ENCODE measurements around the gene TCF21. TPM values are rescaled to one million over a fixed set of nuclear protein-coding genes. Genes with fewer than 3 reads are reported as not detected.
"Not testable (repeated sequence)": the region's sequence is repeated elsewhere in the genome, so short reads cannot be mapped to it uniquely, and the experiment has no call there.

TCF21 gene
- polyA plus RNA-seq (2013, experiment 1 of 2; ENCODE audit: insufficient read length) = 0.07 TPM
- polyA plus RNA-seq (2013, experiment 2 of 2; ENCODE audit: insufficient read length) = 0.04 TPM

- peak; percentile 65 for DNase-seq
Observed at GRCh38 chr6:133888929-133889556, at the start of gene TCF21. TSS of gene TCF21 (plus strand) at chr6:133889113. CDS start at chr6:133889398, 285 bp downstream.

GRCh38 chr6:133841176-133841575 lies 47.7 kb upstream of the TCF21 start:
- DNase-seq = no peak

- no peak for DNase-seq
Observed at GRCh38 chr6:133843098-133843497, 45.8 kb upstream of the TCF21 start.

- DNase-seq = no peak
Observed at GRCh38 chr6:133844709-133845108, 44.2 kb upstream of the TCF21 start.

- no peak for DNase-seq
Observed at GRCh38 chr6:133854041-133854363, 34.9 kb upstream of the TCF21 start.

- no peak for DNase-seq
Observed at GRCh38 chr6:133854364-133855275, 34.3 kb upstream of the TCF21 start.

- no peak for DNase-seq
Observed at GRCh38 chr6:133855276-133855990, 33.5 kb upstream of the TCF21 start.

GRCh38 chr6:133855991-133856370 lies 32.9 kb upstream of the TCF21 start:
- no peak for DNase-seq

- no peak for DNase-seq
Observed at GRCh38 chr6:133856911-133857310, 32.0 kb upstream of the TCF21 start.

GRCh38 chr6:133857696-133858095 lies 31.2 kb upstream of the TCF21 start:
- no peak for DNase-seq

GRCh38 chr6:133861337-133861736 lies 27.6 kb upstream of the TCF21 start:
- not testable (repeated sequence) for DNase-seq

GRCh38 chr6:133863228-133863627 lies 25.7 kb upstream of the TCF21 start:
- DNase-seq = no peak

GRCh38 chr6:133865680-133866079 lies 23.2 kb upstream of the TCF21 start:
- no peak for DNase-seq

GRCh38 chr6:133871131-133871530 lies 17.8 kb upstream of the TCF21 start:
- no peak for DNase-seq

- DNase-seq = no peak
Observed at GRCh38 chr6:133873538-133873937, 15.4 kb upstream of the TCF21 start.

- DNase-seq = no peak
Observed at GRCh38 chr6:133877116-133877515, 11.8 kb upstream of the TCF21 start.

GRCh38 chr6:133880006-133880405 lies 8.9 kb upstream of the TCF21 start:
- DNase-seq = no peak

GRCh38 chr6:133880896-133881295 lies 8.0 kb upstream of the TCF21 start:
- DNase-seq = no peak

- DNase-seq = no peak
Observed at GRCh38 chr6:133886104-133886775, 2.7 kb upstream of the TCF21 start.

GRCh38 chr6:133887156-133887879 lies 1.6 kb upstream of the TCF21 start:
- DNase-seq = no peak

GRCh38 chr6:133887880-133888230 lies 1.1 kb upstream of the TCF21 start:
- DNase-seq = no peak

Data from fibroblast of skin of back (primary cell).